Measurements from ENCODE around the gene ATXN10.

DNA sequence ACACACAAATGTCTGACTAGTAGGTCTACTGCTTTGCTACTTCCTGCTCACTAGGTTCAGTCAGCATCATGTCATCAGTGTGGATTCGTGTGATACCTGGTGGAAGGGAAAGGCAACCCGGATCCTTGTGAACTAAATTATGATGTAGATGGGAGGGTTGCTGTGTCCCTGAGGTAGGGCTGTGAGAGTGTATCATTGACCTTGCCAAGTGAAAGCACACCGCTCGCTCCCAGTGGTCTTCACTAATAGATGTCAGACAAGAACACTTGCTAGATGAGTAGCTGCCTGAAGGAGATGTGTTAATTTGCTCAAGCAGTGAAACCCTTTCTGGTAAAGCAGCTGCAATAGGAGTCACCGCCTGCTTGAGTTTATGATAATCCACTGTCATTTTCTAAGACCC is 185.9 kb downstream of the ATXN10 start:
- no peak for TF ChIP-seq POLR2A (IDR thresholded peaks at IDR 0.05)
- TF ChIP-seq, protein P1, sequence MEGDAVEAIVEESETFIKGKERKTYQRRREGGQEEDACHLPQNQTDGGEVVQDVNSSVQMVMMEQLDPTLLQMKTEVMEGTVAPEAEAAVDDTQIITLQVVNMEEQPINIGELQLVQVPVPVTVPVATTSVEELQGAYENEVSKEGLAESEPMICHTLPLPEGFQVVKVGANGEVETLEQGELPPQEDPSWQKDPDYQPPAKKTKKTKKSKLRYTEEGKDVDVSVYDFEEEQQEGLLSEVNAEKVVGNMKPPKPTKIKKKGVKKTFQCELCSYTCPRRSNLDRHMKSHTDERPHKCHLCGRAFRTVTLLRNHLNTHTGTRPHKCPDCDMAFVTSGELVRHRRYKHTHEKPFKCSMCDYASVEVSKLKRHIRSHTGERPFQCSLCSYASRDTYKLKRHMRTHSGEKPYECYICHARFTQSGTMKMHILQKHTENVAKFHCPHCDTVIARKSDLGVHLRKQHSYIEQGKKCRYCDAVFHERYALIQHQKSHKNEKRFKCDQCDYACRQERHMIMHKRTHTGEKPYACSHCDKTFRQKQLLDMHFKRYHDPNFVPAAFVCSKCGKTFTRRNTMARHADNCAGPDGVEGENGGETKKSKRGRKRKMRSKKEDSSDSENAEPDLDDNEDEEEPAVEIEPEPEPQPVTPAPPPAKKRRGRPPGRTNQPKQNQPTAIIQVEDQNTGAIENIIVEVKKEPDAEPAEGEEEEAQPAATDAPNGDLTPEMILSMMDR (IDR thresholded peaks at IDR 0.05): no peak

Measured in gastroesophageal sphincter (tissue), 3 donors.